Measurements from ENCODE around the gene CLDN17. TPM values are rescaled to one million over a fixed set of nuclear protein-coding genes. Genes with fewer than 3 reads are reported as not detected.

Gene CLDN17, protein sequence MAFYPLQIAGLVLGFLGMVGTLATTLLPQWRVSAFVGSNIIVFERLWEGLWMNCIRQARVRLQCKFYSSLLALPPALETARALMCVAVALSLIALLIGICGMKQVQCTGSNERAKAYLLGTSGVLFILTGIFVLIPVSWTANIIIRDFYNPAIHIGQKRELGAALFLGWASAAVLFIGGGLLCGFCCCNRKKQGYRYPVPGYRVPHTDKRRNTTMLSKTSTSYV
- polyA plus RNA-seq (2012; rRNA removed): not detected in 2 replicates
- polyA plus RNA-seq (2012; cell fraction: cytosol; rRNA removed): not detected in 2 replicates
- not detected in 2 replicates for polyA plus RNA-seq (2012; cell fraction: nucleus; rRNA removed)

DNA sequence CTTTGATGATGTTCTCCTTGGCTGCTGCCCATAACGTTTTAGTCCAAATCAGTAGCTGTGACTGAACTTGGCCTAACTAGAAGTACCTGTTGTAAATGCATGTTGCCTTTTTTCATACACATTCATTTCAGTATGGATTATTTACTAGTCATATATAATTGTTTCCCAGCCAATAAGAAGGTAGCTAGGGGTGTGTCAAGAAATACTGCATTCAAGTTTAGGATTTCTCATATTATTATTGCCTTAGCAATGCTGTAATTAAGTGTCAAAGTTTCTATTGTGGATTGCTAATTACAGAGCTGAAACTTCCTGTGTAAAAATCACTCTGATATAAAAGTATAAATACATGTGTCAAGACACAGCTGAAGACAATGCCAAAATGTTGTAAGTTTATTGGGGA, at the start of gene CLDN17:
Gene CLDN17 (minus strand): TSS at position 101 of the 400 bp plus-strand sequence. CDS start 188 bp downstream, outside the sequence.
- Histone ChIP-seq H3K36me3 (replicated peaks in 1 of 2; ENCODE audit: control insufficient read depth in 1 of 2, insufficient read depth in 2 of 2, low read length in 1 of 2) (no peaks in the 10 kb centered on the region), H4K20me1 (ENCODE audit: insufficient read depth) (no peaks in the 10 kb centered on the region), H3K4me1 (ENCODE audit: control insufficient read depth in 1 of 2, insufficient read depth in 2 of 2, low read depth in 1 of 2, low read length in 1 of 2) (no peaks in the 10 kb centered on the region), H3K9ac (no peak within 1 kb of the TSS), H3K27ac (ENCODE audit: low read depth in 2 of 2, low read length in 1 of 2) (no peak within 1 kb of the TSS), H3K4me3 (ENCODE audit: low read depth in 2 of 2, low read length in 1 of 2) (no peak within 1 kb of the TSS), H3K79me2 (ENCODE audit: insufficient read depth) (no peaks in the 10 kb centered on the region), H3K27me3 (ENCODE audit: insufficient read depth) (no peaks in the 10 kb centered on the region; the same call in 1 of the 2 replicates), H3K9me2 (no peaks in the 10 kb centered on the region), H3K9me3 (no peaks in the 10 kb centered on the region), H2AFZ (ENCODE audit: low read depth) (no peak within 1 kb of the TSS), H3F3A (replicated peaks; ENCODE audit: insufficient read depth) (no peaks in the 10 kb centered on the region), H3K4me2 (no peak within 1 kb of the TSS)
- 8% methylated on average over 1 of the region's 1 CpG for WGBS (ENCODE audit: low lambda C conversion rate)
- TF ChIP-seq SIN3A (IDR thresholded peaks at IDR 0.05; ENCODE audit: borderline replicate concordance, low read depth, low read length) (no peak), TEAD4 (IDR thresholded peaks at IDR 0.05; ENCODE audit: borderline replicate concordance, insufficient read depth) (no peak), FOXJ3 (CRISPR knock-in tag; IDR thresholded peaks at IDR 0.05) (no peak), MXI1 (IDR thresholded peaks at IDR 0.05; ENCODE audit: low read depth, low read length) (no peak), RCOR1 (IDR thresholded peaks at IDR 0.05; ENCODE audit: low read length) (no peak), TCF12 (IDR thresholded peaks at IDR 0.05) (no peak)
- TF ChIP-seq, protein P1, sequence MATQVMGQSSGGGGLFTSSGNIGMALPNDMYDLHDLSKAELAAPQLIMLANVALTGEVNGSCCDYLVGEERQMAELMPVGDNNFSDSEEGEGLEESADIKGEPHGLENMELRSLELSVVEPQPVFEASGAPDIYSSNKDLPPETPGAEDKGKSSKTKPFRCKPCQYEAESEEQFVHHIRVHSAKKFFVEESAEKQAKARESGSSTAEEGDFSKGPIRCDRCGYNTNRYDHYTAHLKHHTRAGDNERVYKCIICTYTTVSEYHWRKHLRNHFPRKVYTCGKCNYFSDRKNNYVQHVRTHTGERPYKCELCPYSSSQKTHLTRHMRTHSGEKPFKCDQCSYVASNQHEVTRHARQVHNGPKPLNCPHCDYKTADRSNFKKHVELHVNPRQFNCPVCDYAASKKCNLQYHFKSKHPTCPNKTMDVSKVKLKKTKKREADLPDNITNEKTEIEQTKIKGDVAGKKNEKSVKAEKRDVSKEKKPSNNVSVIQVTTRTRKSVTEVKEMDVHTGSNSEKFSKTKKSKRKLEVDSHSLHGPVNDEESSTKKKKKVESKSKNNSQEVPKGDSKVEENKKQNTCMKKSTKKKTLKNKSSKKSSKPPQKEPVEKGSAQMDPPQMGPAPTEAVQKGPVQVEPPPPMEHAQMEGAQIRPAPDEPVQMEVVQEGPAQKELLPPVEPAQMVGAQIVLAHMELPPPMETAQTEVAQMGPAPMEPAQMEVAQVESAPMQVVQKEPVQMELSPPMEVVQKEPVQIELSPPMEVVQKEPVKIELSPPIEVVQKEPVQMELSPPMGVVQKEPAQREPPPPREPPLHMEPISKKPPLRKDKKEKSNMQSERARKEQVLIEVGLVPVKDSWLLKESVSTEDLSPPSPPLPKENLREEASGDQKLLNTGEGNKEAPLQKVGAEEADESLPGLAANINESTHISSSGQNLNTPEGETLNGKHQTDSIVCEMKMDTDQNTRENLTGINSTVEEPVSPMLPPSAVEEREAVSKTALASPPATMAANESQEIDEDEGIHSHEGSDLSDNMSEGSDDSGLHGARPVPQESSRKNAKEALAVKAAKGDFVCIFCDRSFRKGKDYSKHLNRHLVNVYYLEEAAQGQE (IDR thresholded peaks at IDR 0.05; ENCODE audit: low read depth, low read length): no peak
- TF ChIP-seq, protein P2, sequence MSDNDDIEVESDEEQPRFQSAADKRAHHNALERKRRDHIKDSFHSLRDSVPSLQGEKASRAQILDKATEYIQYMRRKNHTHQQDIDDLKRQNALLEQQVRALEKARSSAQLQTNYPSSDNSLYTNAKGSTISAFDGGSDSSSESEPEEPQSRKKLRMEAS (IDR thresholded peaks at IDR 0.05; ENCODE audit: low read depth): no peak
- TF ChIP-seq, protein P3, sequence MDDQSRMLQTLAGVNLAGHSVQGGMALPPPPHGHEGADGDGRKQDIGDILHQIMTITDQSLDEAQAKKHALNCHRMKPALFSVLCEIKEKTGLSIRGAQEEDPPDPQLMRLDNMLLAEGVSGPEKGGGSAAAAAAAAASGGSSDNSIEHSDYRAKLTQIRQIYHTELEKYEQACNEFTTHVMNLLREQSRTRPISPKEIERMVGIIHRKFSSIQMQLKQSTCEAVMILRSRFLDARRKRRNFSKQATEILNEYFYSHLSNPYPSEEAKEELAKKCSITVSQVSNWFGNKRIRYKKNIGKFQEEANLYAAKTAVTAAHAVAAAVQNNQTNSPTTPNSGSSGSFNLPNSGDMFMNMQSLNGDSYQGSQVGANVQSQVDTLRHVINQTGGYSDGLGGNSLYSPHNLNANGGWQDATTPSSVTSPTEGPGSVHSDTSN (IDR thresholded peaks at IDR 0.05): no peak
- POLR2A ChIA-PET: no interaction called here
- DNase-seq: no peak
- CTCF ChIA-PET: no interaction called here

DNA sequence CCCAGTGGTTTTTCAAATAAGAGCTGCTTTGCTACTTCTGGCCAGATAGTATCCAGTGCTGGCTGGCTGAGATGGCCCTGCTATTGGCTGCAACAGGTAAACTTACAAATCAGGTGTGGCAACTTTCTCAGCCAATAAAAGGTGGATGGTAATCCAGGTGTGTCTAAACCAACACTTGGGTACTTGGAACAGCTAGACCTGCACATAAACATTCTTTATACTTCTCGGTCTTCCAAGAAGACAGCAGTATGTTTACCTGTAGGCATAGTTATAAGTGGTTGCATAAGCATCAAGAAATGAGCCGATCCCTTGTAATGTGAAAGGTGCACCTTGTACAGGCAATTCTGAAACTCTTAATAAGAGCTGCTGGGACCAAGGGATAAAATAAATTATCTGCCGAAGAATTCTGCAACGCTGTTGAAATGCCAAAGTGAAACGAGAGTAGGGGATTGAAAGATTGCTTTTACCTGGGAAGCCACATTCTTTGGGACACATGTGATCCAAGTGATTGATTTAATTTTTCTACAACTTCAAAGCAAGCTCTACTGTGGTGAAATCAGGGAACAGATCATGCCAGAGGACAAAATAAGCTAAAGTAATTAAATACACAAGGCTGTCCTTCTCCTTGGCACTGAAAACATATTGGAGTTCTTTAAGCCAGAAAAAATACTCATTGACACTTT, 49.6 kb upstream of the CLDN17 start, which contains the start of gene CLDN8:
Gene CLDN8 (minus strand): TSS at position 57 of the 683 bp plus-strand sequence. CDS start 172 bp downstream, outside the sequence.
- no peaks in the 10 kb centered on the region for H3K36me3 ChIP-seq (replicated peaks in 1 of 2; ENCODE audit: control insufficient read depth in 1 of 2, insufficient read depth in 2 of 2, low read length in 1 of 2)
- no peaks in the 10 kb centered on the region for H3K9me2 ChIP-seq
- H3K9ac ChIP-seq: no peak within 1 kb of the TSS
- no peak within 1 kb of the TSS for H2AFZ ChIP-seq (ENCODE audit: low read depth)
- peaks cover 10% of the 10 kb centered on the region for H3K27me3 ChIP-seq (ENCODE audit: insufficient read depth)
- no peak within 1 kb of the TSS for H3K4me3 ChIP-seq (ENCODE audit: low read depth in 2 of 2, low read length in 1 of 2)
- no peaks in the 10 kb centered on the region for H3K9me3 ChIP-seq
- 4% methylated on average over 5 of the region's 5 CpGs for WGBS (ENCODE audit: low lambda C conversion rate)
- POLR2A ChIA-PET: no interaction called here
- no peaks in the 10 kb centered on the region for H3K4me1 ChIP-seq (ENCODE audit: control insufficient read depth in 1 of 2, insufficient read depth in 2 of 2, low read depth in 1 of 2, low read length in 1 of 2)
- no peaks in the 10 kb centered on the region for H3K79me2 ChIP-seq (ENCODE audit: insufficient read depth)
- no peak within 1 kb of the TSS for H3K27ac ChIP-seq (ENCODE audit: low read depth in 2 of 2, low read length in 1 of 2)
- no peaks in the 10 kb centered on the region for H3F3A ChIP-seq (replicated peaks; ENCODE audit: insufficient read depth)
- no peak for DNase-seq
- CTCF ChIA-PET: interaction anchor here (0.9 kb wide), 1 partner anchor 17 kb away, joined by 3 read pairs; no protein-coding TSS in a partner anchor
- no peaks in the 10 kb centered on the region for H4K20me1 ChIP-seq (ENCODE audit: insufficient read depth)
- H3K4me2 ChIP-seq: no peak within 1 kb of the TSS
- TF ChIP-seq FOXJ3 (CRISPR knock-in tag; IDR thresholded peaks at IDR 0.05): no peak
- TF ChIP-seq, protein P3 (IDR thresholded peaks at IDR 0.05): no peak
- TF ChIP-seq, protein P4, sequence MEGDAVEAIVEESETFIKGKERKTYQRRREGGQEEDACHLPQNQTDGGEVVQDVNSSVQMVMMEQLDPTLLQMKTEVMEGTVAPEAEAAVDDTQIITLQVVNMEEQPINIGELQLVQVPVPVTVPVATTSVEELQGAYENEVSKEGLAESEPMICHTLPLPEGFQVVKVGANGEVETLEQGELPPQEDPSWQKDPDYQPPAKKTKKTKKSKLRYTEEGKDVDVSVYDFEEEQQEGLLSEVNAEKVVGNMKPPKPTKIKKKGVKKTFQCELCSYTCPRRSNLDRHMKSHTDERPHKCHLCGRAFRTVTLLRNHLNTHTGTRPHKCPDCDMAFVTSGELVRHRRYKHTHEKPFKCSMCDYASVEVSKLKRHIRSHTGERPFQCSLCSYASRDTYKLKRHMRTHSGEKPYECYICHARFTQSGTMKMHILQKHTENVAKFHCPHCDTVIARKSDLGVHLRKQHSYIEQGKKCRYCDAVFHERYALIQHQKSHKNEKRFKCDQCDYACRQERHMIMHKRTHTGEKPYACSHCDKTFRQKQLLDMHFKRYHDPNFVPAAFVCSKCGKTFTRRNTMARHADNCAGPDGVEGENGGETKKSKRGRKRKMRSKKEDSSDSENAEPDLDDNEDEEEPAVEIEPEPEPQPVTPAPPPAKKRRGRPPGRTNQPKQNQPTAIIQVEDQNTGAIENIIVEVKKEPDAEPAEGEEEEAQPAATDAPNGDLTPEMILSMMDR (IDR thresholded peaks at IDR 0.05): no peak
- no peak for TF ChIP-seq MXI1 (IDR thresholded peaks at IDR 0.05; ENCODE audit: low read depth, low read length)
- no peak for TF ChIP-seq GABPA (IDR thresholded peaks at IDR 0.05; ENCODE audit: low read depth)
- TF ChIP-seq RFX5 (IDR thresholded peaks at IDR 0.05; ENCODE audit: low read length): no peak
- TF ChIP-seq, protein P5, sequence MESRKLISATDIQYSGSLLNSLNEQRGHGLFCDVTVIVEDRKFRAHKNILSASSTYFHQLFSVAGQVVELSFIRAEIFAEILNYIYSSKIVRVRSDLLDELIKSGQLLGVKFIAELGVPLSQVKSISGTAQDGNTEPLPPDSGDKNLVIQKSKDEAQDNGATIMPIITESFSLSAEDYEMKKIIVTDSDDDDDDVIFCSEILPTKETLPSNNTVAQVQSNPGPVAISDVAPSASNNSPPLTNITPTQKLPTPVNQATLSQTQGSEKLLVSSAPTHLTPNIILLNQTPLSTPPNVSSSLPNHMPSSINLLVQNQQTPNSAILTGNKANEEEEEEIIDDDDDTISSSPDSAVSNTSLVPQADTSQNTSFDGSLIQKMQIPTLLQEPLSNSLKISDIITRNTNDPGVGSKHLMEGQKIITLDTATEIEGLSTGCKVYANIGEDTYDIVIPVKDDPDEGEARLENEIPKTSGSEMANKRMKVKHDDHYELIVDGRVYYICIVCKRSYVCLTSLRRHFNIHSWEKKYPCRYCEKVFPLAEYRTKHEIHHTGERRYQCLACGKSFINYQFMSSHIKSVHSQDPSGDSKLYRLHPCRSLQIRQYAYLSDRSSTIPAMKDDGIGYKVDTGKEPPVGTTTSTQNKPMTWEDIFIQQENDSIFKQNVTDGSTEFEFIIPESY (IDR thresholded peaks at IDR 0.05; ENCODE audit: borderline replicate concordance, low read depth): no peak
- no peak for TF ChIP-seq RCOR1 (IDR thresholded peaks at IDR 0.05; ENCODE audit: low read length)
- TF ChIP-seq JUND (IDR thresholded peaks at IDR 0.05): no peak

Measured in SK-N-SH (cell line).